ENCODE measurements around the gene UGT2A1.

The UGT2A1 gene

DNA sequence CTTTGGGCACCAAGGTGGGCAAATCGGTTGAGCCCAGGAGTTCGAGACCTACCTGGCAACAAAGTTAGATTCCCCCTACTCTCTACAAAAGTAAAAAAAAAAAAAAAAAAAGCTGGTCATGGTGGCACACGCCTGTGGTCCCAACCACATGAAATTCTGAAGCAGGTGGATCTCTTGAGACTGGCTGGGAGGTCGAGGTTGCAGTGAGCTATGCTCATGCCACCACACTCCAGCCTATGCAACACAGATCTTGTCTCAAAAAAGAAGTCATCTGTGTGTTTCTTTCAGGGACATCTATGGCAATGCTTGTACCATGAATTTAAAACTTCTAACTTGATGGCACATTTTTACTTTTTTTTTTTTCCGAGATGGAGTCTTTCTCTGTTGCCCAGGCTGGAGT, 68.9 kb downstream of the UGT2A1 start:
- DNase-seq, result no peak

DNA sequence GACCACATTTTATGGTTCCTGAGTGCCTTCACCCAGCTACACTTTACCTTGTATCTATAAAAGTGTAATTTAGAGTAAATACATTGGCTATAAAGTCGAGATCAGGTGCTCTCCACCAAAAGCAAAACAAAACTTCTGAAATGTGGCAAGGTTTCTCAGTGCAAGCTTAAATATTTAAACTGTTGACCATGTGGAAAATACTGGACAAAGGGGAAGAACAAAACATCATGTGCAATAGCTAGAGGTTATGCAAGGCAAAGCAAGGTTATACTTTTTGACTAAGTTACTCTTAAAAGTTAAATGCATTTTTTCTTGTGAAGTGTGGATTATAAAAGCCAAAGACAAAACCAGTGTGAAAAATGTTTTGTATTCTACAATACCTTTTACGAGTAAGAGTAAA, 69.5 kb downstream of the UGT2A1 start:
- DNase-seq, result peak; percentile 9

DNA sequence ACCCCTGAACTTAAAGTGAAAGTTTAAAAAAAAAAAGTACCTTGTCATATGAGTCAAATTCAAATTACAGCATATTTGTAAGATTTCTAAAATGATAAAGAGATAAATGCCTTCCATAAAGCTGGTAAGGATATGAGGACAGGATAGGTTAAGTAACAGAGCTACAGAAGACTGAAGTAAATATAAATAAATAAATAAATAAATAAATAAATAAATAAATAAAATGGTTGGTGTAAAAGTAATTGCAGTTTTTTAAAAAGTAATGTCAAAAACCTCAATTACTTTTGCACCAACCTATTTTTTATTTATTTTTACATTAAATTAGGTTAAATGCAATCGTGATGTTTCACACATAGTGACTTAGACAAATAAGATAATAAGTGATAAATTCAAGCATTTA, 75.8 kb downstream of the UGT2A1 start:
- no peak for DNase-seq

DNA sequence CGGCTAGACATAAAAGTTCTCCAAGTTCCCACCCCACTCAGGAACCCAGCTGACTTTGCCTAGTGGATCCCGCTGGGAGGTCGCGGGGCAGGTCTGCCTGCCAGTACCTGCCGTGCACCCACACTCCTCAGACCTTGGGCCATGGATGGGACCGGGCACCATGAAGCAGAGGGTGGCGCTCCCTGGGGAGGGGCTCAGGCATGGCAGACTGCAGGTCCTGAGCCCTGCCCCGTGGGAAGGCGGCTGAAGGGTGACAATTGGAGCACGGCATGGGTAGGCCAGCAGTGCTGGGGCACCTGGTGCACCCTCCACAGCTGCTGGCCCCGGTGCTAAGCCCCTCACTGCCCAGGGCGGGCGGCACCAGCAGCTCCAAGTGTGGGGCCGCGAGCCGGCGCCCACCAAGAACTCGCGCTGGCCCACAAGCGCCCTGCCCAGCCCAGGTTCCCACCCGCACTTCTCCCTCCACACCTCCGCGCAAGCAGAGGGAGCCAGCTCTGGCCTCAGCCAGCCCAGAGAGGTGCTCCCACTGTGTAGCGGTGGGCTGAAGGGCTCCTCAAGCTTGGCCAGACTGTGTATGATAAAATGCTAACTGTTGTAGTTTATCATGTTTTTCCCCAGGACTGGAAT, 76.7 kb downstream of the UGT2A1 start:
- no peak for DNase-seq

DNA sequence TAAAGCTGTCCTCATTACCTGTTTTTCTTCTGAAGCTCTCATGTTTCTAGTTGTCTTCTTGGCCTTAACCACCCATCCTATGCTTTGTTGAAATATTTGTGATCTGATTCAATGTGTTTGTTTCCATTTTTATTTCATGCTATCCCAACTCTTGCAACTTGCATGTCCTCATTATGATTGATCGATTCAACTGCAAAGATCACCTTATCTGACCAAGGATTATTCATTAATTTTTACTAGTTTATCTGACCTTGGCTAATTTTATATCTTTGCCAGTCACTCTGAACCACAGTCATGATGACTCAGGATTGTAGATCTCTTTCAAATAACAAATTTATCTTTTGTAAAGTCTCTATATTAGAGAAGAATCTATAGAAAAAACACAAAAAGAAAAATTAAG, 84.3 kb downstream of the UGT2A1 start:
- DNase-seq, result no peak

DNA sequence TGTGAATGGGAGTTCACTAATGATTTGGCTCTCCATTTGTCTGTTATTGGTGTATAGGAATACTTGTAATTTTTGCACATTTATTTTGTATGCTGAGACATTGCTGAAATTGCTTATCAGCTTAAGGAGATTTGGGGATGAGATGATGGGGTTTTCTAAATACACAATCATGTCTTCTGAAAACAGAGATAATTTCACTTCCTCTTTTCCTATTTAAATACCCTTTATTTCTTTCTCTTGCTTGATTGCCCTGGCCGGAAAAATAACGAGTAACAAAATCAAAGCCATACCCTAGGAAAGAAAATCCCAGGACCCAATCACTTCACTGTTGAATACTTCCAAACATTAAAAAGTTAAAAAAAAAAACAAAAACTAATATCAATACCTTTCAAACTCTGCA, 89.6 kb downstream of the UGT2A1 start:
- peak; percentile 19 for DNase-seq

DNA sequence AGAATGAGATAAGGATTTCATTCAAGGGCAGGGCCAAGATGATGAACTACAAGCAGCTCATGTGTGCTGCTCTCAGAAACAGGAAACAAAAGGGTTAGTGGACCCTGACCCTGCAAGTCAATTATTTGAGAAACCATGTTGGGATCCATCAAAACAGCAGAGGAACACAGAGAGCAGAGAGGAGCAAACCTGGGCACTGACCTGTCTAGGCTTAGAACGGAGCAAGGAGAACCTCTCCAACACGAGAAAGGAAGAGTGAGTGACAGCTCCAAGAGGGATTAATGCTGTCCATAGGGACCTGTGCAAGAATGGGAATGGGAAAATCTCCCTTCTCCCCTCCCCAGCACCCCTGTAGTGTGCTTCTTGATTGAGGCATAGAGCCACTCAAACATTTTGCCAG, 103.4 kb downstream of the UGT2A1 start:
- DNase-seq, result no peak

DNA sequence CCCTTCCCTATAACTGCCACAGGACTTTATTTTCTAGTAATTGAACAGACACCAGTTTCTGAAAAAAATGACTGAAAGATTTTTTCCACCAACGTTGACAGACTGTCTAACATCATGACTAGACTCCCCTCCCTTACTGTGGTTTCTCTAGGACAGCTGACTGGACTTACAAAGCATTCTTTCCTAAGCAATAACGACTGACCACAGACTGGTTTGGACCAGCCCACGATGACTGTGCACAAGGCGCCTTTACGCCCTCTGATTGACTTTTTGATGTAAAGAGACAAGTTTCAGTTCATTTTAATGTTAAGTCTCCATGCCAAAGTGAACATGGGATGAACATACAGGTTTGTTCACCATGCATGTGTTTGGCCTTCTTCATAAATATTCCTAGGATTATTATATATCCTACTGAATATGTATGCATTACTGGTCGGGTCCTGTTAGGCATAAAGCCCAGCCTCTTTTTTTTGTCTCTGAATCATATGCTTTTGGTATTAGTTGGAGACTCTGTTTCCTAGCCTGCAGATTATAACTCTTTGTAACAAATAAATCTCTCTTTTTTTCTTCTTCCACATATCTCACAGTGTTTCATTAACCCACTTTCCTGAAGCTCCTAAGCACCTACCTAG, 106.8 kb downstream of the UGT2A1 start:
- peak; percentile 96 for DNase-seq
